ENCODE results near the gene ST7L. TPM values are rescaled to one million over a fixed set of nuclear protein-coding genes. Genes with fewer than 3 reads are reported as not detected.

The ST7L gene
- total and polyA plus RNA-seq, 2 of the 4 experiments (the other 2 are of a cell fraction): 7.7 to 14.7 TPM

DNA sequence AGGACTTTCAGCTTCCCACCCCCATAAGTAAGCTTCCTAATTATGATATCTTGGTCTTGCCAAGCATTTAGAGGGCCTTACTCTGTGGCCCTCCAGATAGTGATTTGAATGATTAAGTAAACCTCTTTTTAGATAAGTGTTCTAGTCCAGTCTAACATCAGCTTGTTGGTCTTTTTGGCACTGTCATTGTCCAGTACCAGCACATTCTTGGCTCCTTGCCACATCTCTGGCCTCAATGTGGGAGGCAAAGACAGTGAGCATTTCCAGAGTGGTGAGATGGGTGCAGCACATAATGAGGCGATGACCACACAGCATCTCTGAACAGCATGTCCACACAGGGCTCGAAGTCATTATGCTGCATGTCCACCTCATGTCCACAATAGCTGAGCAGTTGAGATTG, 6.8 kb upstream of the ST7L start:
- WGBS, 2 experiments (ENCODE audit: extremely low coverage in 2 of 2, insufficient read length in 1 of 2): no CpG with 5 or more reads among the region's 2 CpGs
- peaks cover 2% of the 10 kb centered on the region; the same call in 1 of the 2 replicates for H3K4me1 ChIP-seq (ENCODE audit: control insufficient read depth, insufficient read depth, low read length)
- no peak overlapping the region for H2BK15ac ChIP-seq (ENCODE audit: low read depth, low read length)
- intact Hi-C loops (cut with micrococcal nuclease): no loop called here
- H3K4me3 ChIP-seq (ENCODE audit: insufficient read depth, low read depth, low read length): no peak overlapping the region
- H4K8ac ChIP-seq (ENCODE audit: low read depth in 2 of 2, low read length in 2 of 2): 0 out of 4 replicates have a peak overlapping the region, but pooled peaks of 1 of the 2 experiments have one; percentile 2
- no peaks in the 10 kb centered on the region for H3K27me3 ChIP-seq (ENCODE audit: control insufficient read depth, insufficient read depth, low read length)
- H2AK9ac ChIP-seq (replicated peaks; ENCODE audit: low read depth, low read length, poor library complexity): no peak overlapping the region
- DNase-seq (no peak), ATAC-seq (ENCODE audit: low read depth) (no peak; the same call in 1 of the 2 replicates)
- ChIA-PET CTCF (interaction anchor here (0.7 kb wide), 1 partner anchor 673 kb away, joined by 4 read pairs; no protein-coding TSS in a partner anchor), POLR2A (ENCODE audit: unreplicated experiment) (no interaction called here)
- no peak overlapping the region for H2AFZ ChIP-seq (replicated peaks; ENCODE audit: low read length, poor library complexity)
- H3K4me2 ChIP-seq (ENCODE audit: low read depth, low read length): no peak overlapping the region
- H3K56ac ChIP-seq (ENCODE audit: extremely low read depth, insufficient read depth, low read length): no peak overlapping the region
- H4K5ac ChIP-seq (ENCODE audit: low read depth, low read length): no peak overlapping the region
- no peak overlapping the region for H2BK5ac ChIP-seq (ENCODE audit: low read depth, low read length, poor library complexity, severe bottlenecking)
- H2AK5ac ChIP-seq (ENCODE audit: low read depth, low read length): peak overlapping the region; percentile 7; the same call in 1 of the 2 replicates
- no peak overlapping the region for H3K9ac ChIP-seq (ENCODE audit: low read depth, low read length)
- peaks cover 5% of the 10 kb centered on the region for H3K36me3 ChIP-seq (ENCODE audit: control insufficient read depth, insufficient read depth, low read length)
- peak overlapping the region; percentile 35; the same call in 1 of the 2 replicates for H3K23ac ChIP-seq (ENCODE audit: low read depth, low read length)
- H3K27ac ChIP-seq (ENCODE audit: insufficient read depth, low read length): no peak overlapping the region
- peaks cover 0 to 49% of the 10 kb centered on the region in 2 experiments; a peak in 2 of 4 replicates for H3K79me1 ChIP-seq (ENCODE audit: low read depth in 1 of 2, low read length in 2 of 2)
- no peaks in the 10 kb centered on the region for H3K9me3 ChIP-seq (ENCODE audit: control insufficient read depth, insufficient read depth, low read length)
- no TSS peak for BruUV-seq (replicated peaks)
- TF ChIP-seq MXI1 (IDR thresholded peaks at IDR 0.05; ENCODE audit: borderline replicate concordance, low read depth, low read length): no peak
- no peak for TF ChIP-seq NFE2L2 (IDR thresholded peaks at IDR 0.05; ENCODE audit: low read depth, low read length)
- no peak for TF ChIP-seq BHLHE40 (IDR thresholded peaks at IDR 0.05; ENCODE audit: low read depth, low read length)
- TF ChIP-seq CHD1 (IDR thresholded peaks at IDR 0.05; ENCODE audit: low read depth, low read length): no peak
- no peak for TF ChIP-seq FOS (IDR thresholded peaks at IDR 0.05; ENCODE audit: low read depth, low read length)
- TF ChIP-seq CEBPB (IDR thresholded peaks at IDR 0.05; ENCODE audit: low read depth, low read length): no peak
- no peak for TF ChIP-seq RAD21 (IDR thresholded peaks at IDR 0.05; ENCODE audit: low read length)
- TF ChIP-seq, protein P1, sequence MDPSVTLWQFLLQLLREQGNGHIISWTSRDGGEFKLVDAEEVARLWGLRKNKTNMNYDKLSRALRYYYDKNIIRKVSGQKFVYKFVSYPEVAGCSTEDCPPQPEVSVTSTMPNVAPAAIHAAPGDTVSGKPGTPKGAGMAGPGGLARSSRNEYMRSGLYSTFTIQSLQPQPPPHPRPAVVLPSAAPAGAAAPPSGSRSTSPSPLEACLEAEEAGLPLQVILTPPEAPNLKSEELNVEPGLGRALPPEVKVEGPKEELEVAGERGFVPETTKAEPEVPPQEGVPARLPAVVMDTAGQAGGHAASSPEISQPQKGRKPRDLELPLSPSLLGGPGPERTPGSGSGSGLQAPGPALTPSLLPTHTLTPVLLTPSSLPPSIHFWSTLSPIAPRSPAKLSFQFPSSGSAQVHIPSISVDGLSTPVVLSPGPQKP (IDR thresholded peaks at IDR 0.05; ENCODE audit: borderline replicate concordance, low read depth, low read length): no peak
- TF ChIP-seq, protein P2, sequence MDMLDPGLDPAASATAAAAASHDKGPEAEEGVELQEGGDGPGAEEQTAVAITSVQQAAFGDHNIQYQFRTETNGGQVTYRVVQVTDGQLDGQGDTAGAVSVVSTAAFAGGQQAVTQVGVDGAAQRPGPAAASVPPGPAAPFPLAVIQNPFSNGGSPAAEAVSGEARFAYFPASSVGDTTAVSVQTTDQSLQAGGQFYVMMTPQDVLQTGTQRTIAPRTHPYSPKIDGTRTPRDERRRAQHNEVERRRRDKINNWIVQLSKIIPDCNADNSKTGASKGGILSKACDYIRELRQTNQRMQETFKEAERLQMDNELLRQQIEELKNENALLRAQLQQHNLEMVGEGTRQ (IDR thresholded peaks at IDR 0.05; ENCODE audit: low read depth, low read length): no peak
- TF ChIP-seq SMC3 (IDR thresholded peaks at IDR 0.05; ENCODE audit: low read depth, low read length): no peak
- TF ChIP-seq, protein P3, sequence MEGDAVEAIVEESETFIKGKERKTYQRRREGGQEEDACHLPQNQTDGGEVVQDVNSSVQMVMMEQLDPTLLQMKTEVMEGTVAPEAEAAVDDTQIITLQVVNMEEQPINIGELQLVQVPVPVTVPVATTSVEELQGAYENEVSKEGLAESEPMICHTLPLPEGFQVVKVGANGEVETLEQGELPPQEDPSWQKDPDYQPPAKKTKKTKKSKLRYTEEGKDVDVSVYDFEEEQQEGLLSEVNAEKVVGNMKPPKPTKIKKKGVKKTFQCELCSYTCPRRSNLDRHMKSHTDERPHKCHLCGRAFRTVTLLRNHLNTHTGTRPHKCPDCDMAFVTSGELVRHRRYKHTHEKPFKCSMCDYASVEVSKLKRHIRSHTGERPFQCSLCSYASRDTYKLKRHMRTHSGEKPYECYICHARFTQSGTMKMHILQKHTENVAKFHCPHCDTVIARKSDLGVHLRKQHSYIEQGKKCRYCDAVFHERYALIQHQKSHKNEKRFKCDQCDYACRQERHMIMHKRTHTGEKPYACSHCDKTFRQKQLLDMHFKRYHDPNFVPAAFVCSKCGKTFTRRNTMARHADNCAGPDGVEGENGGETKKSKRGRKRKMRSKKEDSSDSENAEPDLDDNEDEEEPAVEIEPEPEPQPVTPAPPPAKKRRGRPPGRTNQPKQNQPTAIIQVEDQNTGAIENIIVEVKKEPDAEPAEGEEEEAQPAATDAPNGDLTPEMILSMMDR (conservative IDR thresholded peaks at IDR 0.05; ENCODE audit: low read depth, low read length): no peak
- TF ChIP-seq RCOR1 (IDR thresholded peaks at IDR 0.05; ENCODE audit: insufficient replicate concordance, low read length): no peak
- TF ChIP-seq RFX5 (IDR thresholded peaks at IDR 0.05; ENCODE audit: low read depth, low read length): no peak
- peaks cover 7% of the 10 kb centered on the region for H3K9me1 ChIP-seq (ENCODE audit: insufficient read depth, low read length)
- no peak overlapping the region for H2BK120ac ChIP-seq (ENCODE audit: low read depth, low read length)
- no peak overlapping the region for H3K18ac ChIP-seq (ENCODE audit: low read depth, low read length)
- in situ Hi-C loops (cut with MboI; ENCODE audit: low sequenced_read_pairs): no loop called here
- no peak overlapping the region for H3K14ac ChIP-seq (replicated peaks; ENCODE audit: low read depth, low read length)
- no peak overlapping the region for H3K4ac ChIP-seq (ENCODE audit: low read depth, low read length)
- no peak overlapping the region for H4K91ac ChIP-seq (ENCODE audit: insufficient read depth, low read depth, low read length)
- H4K20me1 ChIP-seq (ENCODE audit: insufficient read depth, low read length): peaks cover 86% of the 10 kb centered on the region
- H2BK20ac ChIP-seq (ENCODE audit: low read depth, low read length): no peak overlapping the region
- dilution Hi-C loops (cut with HindIII; ENCODE audit: low sequenced_read_pairs, unreplicated experiment): no loop called here

Data from IMR-90 (cell line).